HPDE6-E6E7 (cell line): ENCODE results near the gene CD38.
"Not testable (repeated sequence)": the region's sequence is repeated elsewhere in the genome, so short reads cannot be mapped to it uniquely, and the experiment has no call there.

Experiments
- DNase-seq: peaks from one replicate; pipeline ENCODE4 v3.0.0; 2011; ENCODE audit warnings: missing footprints; ENCODE audit errors: extremely low spot score

Gene CD38

DNA sequence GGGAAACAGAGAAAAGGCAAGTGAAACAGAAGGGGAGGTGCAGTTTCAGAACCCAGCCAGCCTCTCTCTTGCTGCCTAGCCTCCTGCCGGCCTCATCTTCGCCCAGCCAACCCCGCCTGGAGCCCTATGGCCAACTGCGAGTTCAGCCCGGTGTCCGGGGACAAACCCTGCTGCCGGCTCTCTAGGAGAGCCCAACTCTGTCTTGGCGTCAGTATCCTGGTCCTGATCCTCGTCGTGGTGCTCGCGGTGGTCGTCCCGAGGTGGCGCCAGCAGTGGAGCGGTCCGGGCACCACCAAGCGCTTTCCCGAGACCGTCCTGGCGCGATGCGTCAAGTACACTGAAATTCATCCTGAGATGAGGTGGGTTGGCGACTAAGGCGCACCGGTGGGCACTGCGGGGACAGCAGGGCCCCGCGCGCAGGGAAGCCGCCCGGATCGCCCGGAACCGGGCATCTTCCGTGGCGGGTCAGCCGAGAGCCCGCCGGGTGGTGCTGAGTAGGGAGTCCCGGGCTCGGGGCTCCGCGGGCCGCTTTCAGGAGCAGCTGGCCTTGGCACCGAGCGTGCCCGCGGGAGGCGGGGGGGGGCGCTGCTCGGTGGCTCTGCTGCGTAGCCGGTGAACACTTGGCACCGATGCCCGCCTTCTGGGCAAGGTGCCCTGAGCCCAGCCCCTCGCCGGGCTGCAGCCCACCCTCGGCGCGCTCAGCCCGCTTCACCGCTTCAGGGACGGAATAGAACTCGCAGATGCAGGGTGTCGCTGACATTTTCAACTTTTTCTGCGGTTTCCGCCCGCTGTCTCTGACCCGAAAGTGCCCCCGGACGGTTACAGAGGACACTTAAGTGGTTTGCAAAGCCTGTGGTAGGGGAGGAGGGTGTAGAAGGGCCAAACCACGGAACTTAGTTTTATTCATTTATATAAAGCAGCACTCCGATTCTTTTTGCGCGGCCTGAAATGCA is at the start of gene CD38:
Gene CD38 (plus strand): TSS at position 40 of the 953 bp plus-strand sequence. CDS start 87 bp downstream, at position 127.
- DNase-seq: no peak

GRCh38 chr4:15729910-15730533 is 48.1 kb upstream of the CD38 start:
- DNase-seq: peak; percentile 40

- DNase-seq: not testable (repeated sequence)
Measured at GRCh38 chr4:15733061-15733460, 45.1 kb upstream of the CD38 start.

DNA sequence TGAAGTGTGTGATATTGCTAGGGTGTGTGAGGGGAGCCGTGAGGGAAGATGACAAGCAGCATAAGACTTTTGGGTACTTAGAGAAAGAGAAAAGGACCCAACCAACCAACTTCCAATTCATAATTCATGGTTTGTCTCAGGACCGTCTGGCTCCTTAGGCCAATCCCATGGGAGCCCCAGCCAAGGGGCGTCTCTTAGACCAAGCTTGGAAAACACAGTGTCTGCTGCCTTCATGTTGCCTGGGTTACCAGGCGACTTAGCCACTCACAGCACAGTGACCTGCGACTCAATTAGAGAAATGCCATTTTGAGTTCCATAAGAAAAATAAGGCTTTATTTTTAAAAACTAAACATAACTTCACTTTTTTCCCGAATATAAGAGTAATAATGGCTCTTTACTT is 42.6 kb upstream of the CD38 start:
- DNase-seq: no peak

GRCh38 chr4:15736514-15737050 is 41.5 kb upstream of the CD38 start:
- DNase-seq: no peak

GRCh38 chr4:15737255-15737654 is 40.9 kb upstream of the CD38 start:
- DNase-seq: no peak

- no peak for DNase-seq
Measured at GRCh38 chr4:15738877-15739276, 39.3 kb upstream of the CD38 start.

- DNase-seq: no peak
Measured at GRCh38 chr4:15740764-15741404, 37.2 kb upstream of the CD38 start.

DNA sequence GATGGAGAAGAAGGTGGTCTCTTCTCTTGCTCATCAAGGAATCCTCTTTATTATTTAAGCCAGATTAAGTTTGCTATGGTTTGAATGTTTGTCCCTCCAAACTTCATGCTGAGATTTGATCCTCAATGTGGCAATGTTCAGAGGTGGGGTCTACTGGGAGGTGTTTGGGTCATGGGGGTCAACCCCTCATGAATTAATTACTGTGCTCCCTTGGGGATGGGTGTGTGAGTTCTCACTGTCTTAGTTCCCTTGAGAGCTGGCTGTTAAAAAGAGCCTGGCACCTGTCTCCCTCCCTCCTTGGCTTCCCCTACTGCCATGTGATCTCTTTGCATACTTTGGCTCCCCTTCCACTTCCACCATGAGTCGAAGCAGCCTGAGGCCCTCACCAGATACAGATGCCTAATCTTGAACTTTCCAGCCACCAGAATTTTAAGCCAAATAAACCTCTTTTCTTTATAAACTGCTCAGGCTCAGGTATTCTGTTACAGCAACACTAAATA is 36.0 kb upstream of the CD38 start:
- DNase-seq: no peak

GRCh38 chr4:15742637-15743036 is 35.5 kb upstream of the CD38 start:
- DNase-seq: no peak

GRCh38 chr4:15744016-15744545 is 34.0 kb upstream of the CD38 start:
- no peak for DNase-seq

GRCh38 chr4:15746110-15746509 is 32.0 kb upstream of the CD38 start:
- no peak for DNase-seq

DNA sequence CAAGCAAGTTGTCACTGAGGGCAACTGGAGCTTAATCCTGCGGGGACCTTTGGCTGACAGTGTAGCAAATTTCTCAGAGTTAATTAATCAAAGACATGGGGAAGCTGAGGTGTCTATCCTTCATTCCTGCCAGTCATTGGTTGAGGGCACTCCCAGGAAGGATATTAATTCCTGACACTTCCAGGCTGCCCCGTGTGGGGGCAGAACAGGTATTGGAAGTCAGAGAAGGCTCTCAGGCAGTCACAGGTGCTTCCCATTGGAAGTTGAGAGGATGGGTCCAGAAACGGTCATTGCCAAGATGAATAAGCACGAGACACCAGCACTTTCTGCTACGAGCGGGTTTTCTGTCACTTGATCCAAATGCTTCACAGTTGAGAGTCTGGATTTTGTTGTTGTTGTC is 29.1 kb upstream of the CD38 start:
- DNase-seq: no peak

- DNase-seq: no peak
Measured at GRCh38 chr4:15751153-15751552, 27.0 kb upstream of the CD38 start.

GRCh38 chr4:15753081-15753480 is 25.0 kb upstream of the CD38 start:
- DNase-seq: no peak

DNA sequence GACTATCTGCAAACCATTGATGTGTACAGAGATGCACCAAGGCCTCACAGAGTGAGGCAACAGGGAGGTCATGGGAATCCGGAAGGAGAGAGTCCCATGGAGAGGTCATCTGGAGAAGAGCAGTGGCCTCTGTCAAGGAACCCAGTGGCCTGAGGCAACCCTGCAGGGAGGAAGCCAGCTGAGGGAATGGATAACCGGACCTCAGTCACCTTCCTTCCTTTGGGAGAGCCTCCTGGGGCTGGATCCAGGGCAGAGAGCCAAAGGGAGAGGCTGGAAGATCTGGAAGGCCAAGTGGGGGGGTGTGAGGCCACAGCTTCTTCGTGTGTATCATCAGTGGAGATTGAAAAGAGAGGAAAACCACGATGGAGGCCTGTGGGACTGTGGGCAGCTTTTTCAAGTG is 24.3 kb upstream of the CD38 start:
- DNase-seq: no peak

DNA sequence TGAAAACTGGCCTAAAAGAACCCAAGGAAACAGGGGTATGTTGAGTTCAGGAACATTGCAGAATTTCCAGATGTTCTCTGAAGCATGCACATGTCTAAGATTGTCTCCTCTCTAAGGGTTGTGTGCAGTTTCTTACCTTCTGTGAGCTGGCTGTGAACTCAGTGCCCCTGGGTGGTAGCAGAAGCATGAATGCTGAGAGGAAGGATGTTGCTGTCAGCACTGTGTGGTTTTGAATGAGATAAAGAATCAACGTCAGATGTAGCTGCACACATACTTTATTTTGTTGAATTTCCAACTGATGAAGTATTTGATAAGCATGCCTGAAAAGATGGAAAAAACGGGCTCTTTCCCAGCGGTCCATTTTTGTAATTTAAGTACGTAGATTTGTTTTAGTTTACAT is 23.8 kb upstream of the CD38 start:
- DNase-seq: no peak

- DNase-seq: no peak
Measured at GRCh38 chr4:15755321-15756155, 22.6 kb upstream of the CD38 start.

- DNase-seq: peak; percentile 59
Measured at GRCh38 chr4:15756361-15756861, 21.7 kb upstream of the CD38 start.

DNA sequence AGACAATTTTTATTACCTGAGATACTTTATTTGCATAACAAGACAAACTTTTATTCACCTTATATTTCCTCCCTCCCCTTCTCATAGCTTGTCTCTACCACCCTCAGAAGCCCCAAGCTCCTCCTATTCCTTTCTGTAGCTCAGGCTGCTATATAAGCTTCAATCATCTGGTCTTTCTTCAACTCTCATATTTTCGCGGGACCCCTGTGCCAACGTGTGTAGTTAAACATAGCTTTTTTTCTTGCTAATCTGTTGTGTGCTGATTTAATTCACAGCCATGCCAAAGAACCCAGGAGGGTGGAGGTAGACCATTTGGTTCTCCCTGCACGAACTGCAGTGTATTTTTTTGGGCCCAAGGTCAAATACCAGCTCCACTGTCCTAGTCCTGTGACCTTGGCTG is 21.1 kb upstream of the CD38 start:
- DNase-seq: no peak

DNA sequence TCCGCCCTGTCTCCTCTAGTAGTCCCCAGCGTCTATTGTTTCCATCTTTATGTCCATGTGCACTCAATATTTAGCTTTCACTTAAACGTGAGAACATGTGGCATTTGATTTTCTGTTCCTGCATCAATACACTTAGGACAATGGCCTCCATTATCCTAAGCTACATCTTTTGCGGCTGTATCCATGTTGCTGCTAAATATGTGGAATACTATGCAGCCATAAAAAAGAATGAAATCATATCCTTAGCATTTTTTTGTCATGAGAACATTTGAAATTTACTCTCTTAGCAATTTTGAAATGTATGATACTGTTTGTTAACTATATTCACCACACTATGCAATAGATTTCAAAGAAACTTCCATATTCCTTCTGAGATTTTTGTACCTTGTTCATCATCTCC is 19.8 kb upstream of the CD38 start:
- DNase-seq: no peak
